MM.1S (cell line): ENCODE results near the gene CHST9.

Experiments used
- EZH2 ChIP-seq: fragments of 300-600 bp; sonication (generic); optimal IDR thresholded peaks from 2 replicates; pipeline ENCODE3; 2017; ENCODE audit warnings: low read depth, mild to moderate bottlenecking, antibody characterized with exemption, low read length, mixed read lengths
- TF ChIP-seq, protein P1 (sequence below): fragments of 300-600 bp; sonication (generic); IDR thresholded peaks from 2 replicates; pipeline ENCODE4 v1.5.1; 2016; ENCODE audit warnings: antibody characterized with exemption, low read length, mixed read lengths

DNA sequence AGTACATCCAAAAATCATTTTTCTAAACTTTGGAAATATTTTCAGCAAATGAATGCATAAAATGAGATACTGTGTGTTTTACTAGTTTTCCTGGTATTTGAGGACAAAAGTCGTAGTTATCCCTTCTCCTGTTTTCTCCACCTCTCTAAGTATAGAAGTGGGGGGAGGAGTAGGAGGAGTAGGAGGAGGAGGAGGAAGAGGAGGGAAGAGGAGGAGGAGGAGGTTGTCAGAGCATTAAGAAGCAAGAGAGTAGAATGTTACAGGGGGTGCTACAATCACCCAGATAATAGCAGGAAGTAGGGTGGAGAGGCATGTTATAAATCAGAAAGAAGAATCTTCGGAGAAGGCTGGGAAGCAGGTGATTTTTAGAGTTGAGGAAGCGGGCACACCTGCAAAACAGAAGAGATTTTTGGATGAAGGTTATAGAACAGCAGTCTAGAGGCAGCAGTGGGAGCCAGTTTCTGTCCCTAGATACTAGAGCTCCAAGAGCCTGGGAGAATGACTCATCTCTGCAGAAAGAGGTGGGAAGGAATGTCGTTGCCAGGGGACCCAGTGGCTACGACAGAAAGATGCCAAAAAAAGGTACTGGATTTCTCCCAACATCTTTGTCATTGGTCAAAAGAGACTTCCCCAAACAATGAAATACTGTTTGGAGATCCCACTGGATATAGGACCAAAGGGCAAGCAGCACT is 275.4 kb downstream of the CHST9 start:
- TF ChIP-seq, protein P1, sequence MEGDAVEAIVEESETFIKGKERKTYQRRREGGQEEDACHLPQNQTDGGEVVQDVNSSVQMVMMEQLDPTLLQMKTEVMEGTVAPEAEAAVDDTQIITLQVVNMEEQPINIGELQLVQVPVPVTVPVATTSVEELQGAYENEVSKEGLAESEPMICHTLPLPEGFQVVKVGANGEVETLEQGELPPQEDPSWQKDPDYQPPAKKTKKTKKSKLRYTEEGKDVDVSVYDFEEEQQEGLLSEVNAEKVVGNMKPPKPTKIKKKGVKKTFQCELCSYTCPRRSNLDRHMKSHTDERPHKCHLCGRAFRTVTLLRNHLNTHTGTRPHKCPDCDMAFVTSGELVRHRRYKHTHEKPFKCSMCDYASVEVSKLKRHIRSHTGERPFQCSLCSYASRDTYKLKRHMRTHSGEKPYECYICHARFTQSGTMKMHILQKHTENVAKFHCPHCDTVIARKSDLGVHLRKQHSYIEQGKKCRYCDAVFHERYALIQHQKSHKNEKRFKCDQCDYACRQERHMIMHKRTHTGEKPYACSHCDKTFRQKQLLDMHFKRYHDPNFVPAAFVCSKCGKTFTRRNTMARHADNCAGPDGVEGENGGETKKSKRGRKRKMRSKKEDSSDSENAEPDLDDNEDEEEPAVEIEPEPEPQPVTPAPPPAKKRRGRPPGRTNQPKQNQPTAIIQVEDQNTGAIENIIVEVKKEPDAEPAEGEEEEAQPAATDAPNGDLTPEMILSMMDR = no peak
- TF ChIP-seq EZH2 = no peak
